HG03558 (cell line): ENCODE results near the gene LLGL1.
"Not testable (repeated sequence)": the region's sequence is repeated elsewhere in the genome, so short reads cannot be mapped to it uniquely, and the experiment has no call there.

Experiments used
- ATAC-seq: cut with Tn5 transposase; IDR thresholded peaks from one replicate; pipeline ENCODE4 v1.9.1; 2021; ENCODE audit warnings: moderate number of reproducible peaks; ENCODE audit not compliant: unreplicated experiment; ENCODE audit errors: extremely low read depth

Gene LLGL1

DNA sequence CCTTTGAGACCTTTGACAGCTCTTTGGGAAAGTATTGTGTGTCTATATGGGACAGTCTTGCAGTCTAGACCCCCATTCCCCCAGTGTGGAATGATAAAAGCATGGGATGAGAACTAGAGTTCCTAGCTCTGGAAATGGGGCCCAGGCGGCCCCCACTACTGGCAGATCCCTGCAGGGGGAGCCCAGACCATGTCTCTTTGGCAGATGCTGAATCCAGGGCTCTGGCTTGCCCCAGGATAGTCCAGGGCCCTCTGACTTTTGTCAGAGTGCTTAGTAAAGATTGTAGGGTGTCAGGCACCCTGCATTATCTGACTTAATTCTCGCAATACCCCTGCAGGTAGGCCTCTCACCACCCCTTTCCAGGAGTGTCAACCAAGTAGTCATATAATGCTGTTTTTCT is 33.5 kb upstream of the LLGL1 start:
- ATAC-seq: no peak

DNA sequence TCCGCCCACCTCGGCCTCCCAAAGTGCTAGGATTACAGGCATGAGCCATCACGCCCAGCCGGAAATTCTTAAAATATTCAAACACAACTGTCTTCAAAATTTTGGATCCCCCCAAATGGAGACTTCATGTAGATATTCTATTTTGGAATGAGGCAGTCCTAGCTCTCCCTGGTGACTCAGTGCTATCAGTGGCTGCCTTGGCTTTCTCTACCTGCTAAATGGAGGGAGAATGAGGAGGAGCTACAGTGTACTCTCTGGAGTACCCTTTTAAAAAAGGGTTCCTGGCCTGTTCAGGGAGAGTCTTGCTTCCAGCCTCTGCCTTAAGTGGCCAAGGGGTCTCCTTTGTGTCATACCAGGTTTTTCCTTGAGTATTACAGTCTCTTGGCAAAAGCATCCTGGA is 31.0 kb upstream of the LLGL1 start:
- no peak for ATAC-seq

DNA sequence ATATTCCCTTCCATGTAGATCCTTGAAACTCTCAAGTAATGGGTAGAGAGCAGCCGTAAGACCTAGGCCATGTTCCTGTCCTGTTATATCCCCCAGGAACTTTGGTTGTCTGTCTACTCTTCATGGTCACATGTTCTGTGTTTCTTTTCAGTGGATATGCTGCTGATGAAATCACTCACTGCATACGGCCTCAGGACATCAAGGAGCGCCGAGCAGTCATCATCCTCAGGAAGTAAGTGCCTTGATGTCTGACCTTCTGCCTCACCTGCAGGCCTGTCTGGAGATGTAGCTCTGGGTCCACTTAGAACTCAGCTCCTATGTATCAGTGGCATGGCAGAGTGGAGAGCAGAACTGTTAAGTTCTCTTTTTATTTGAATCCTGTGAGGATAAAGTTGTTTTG is 30.6 kb upstream of the LLGL1 start:
- ATAC-seq: no peak

DNA sequence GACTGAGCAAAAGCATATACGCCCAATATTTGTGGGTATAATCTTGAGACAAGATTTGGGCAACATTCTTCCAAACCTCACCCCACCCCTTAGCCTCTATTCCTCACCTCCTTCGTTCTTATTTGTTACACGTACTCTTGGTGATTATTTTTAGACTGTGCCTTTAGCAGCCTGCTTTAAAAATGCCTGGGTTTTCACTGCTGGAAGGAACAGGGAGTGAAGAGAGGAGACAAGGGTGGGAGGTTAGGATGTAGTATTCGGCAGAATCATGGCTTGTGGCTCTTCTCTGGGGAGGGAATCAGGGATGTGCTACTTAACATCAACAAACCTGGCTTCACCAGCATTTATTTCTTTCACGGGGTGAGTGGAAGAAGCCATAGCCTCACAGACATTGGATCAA is 30.2 kb upstream of the LLGL1 start:
- ATAC-seq: no peak

DNA sequence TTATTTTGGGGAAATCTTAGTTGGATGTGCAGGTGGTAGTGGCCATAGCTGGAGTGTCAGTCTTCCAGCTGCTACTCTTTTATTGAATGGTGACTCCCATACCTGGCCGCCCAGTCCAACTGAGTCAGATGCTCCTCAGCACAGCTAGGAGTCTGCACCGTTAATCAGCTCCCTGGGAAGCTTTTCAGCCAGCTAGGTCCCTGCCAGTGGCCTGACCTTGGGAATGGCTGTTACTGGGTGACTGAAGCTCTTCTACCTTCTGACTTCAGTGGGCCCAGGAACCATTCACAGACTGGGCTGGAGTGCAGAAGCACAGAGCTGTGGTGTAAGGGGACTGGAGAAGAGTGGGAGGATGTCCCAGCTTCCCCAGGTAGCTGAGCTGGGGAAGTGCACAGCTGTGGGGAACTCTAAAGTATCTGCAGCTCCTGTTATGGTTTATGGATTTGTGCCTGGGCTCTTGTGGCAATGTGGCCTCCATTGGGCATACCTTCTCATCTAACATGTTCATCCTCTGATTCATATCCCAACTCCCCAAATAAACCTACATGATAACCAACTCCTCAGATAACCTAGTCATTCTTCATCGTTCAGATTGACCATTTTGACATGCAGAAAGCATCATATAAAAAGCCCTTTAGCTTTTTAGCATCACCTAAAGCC is 27.8 kb upstream of the LLGL1 start:
- no peak for ATAC-seq

DNA sequence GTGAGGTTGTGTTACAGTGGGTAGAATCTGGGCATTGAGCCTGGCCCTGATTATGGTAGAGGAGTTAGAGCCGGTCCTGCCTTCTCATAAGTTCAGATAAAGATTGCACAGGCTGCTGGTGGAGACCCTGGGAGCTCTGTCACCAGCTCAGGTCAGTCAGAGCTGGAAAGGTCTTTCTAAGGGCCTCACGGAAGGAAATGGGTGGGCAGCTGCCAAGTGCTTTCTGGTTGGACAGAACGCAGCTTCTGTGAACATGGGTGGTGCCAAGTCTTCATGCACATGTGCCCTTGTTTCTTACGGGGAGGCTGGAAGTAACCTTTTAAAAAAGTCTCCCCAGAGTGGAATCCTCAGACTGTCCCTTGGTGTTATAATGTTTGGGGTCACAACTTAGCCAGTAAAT is 26.9 kb upstream of the LLGL1 start:
- ATAC-seq: no peak

DNA sequence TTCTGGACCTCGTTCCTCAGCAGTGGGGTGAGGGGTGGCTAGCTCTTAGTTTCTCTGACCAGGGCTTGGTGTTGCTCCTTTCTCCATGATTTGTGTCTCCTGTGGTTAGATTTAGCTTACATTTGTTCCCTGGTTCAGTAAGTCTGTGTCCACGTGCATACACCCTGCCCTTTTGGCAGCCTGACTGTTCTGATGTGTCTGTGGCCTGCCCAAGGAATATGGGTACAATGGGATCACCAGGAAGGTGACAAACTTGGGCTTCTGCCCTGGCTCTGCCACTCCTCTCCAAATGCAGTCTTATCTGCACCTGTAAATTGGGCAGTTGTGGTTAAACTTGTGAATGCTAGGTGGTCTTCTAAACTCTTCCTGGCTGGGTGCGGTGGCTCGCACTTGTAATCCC is 24.3 kb upstream of the LLGL1 start:
- ATAC-seq: no peak

DNA sequence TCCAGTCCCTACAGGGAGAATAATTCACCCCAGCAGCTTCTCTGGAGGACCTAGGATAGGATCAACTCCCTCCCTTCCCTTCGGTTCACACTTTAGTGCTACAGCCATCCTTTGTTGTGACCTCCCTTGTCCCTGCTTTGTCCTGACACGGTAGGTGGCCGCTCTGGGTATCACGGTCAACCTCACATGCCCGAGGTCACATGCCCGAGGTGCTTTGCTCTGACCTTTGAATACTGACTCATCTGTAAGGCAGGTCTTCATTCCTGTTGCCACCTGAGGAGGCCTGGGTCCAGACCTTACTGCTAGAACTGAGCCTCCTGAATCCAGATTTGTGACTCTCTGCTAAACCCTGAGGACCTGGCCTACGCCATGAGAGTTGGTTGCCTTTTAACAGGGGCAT is 22.1 kb upstream of the LLGL1 start:
- no peak for ATAC-seq

DNA sequence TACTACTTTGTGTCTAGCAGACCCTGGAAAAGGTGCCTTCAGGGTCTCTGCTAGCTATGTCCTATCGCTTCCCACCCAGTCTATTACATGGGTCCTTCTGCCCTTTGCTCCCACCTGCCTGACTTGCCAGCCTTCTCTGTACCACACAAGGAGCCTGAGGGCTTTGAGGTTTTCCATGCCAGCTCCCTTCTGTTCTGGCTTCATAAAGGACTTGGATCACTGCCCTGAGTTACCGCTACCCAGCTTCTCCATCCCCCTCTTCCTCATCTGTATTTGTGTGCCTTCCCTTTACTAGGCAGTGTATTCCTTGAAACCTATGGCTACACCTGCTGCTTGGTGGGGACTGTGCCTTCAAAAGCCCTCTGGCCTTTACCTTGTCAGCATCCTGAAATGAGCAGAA is 19.6 kb upstream of the LLGL1 start:
- no peak for ATAC-seq

DNA sequence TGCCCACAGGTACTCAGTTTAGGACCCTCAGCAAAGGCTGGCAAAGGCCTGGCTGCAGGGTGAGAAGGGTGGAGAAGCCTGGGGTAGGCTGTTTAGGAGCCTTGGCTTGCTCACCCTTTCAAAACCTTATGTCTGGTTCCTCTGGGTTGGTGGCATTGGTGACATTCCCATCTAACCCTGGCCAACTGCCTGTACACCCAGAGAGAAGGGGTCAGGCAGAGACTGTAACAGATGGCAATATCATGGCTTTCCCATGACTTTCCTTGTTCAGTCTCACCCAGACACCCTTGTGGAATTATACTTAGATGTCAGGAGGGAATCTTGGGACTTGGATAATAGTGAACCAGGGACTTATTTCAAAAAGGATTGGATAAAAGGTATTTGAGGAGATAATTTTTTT is 18.5 kb upstream of the LLGL1 start:
- no peak for ATAC-seq

DNA sequence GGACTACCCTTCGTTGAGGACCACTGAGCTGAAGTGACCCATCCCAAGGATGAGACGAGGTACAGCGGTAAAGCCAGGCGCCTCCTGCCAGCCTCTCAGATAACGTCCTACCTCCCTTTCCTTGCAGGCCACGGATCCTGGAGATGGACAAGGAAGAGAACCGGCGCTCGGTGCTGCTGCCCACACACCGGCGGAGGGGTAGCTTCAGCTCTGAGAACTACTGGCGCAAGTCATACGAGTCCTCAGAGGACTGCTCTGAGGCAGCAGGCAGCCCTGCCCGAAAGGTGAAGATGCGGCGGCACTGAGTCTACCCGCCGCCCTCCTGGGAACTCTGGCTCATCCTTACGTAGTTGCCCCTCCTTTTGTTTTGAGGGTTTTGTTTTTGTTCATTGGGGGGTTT is 17.3 kb upstream of the LLGL1 start:
- no peak for ATAC-seq

DNA sequence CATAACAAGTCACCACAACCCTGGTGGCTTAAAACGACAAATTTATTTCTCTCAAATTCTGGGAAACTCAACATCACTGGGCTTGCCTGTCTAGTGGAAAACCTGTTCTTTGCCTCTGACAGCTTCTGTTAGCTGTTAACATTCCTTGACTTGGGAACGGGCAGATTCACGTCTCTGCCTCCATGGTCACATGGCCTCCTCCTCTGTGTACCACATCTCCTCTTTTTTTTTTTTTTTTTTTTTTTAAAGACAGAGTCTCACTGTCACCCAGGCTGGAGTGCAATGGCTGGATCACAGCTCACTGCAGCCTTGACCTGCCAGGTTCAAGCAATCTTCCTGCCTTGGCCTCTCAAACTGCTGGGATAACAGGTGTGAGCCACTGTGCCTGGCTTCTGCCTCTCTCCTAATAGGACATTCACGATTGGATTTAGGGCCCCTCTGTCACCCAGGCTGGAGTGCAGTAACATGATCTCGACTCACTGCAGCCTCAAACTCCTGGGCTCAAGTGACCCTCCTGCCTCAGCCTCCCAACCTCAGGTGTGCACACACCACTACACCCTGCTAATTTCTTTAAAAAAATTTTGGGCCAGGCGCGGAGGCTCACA is 11.7 kb upstream of the LLGL1 start:
- no peak for ATAC-seq

DNA sequence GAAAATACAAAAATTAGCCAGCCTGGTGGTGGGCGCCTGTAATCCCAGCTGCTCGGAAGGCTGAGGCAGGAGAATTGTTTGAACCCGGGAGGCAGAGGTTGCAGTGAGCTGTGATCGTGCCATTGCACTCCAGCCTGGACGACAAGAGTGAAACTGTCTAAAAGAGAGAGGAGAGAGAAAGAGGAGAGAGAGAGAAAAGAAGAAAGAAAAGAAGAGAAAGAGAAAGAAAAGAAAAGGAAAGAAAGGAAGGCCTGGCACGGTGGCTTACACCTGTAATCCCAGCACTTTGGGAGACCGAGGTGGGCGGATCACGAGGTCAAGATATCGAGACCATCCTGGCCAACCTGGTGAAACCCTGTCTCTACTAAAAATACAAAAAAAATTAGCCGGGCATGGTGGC is 8.5 kb upstream of the LLGL1 start:
- not testable (repeated sequence) for ATAC-seq

DNA sequence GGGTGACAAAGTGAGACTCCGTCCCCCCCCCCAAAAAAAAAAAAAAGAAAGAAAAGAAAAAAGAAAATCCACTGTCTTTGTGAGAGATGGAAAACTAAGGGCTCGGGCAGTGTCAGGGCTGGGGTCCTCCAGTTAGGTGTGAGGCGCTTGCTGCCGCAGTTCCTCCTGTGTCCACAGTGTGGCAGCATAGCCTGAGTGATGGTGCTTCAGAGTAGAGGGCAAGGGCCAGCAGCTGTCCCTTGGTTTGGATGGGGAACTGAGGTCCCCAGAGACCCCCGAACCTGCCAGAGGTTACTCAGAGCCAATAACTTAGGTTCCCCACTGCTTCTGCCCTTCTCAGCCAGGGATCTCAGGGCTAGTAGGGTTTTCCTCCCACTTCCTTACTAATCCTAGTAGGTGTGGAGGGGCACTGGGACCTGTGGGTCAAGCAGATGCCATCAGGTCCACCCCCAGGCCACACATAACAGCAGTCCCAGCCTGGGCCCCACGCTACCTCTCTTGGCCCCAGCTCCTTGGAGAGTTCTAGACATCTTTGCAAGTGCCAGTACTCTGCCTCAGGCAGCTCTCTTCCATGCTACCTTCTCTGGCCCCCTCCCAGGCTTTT is 7.9 kb upstream of the LLGL1 start:
- ATAC-seq: no peak

DNA sequence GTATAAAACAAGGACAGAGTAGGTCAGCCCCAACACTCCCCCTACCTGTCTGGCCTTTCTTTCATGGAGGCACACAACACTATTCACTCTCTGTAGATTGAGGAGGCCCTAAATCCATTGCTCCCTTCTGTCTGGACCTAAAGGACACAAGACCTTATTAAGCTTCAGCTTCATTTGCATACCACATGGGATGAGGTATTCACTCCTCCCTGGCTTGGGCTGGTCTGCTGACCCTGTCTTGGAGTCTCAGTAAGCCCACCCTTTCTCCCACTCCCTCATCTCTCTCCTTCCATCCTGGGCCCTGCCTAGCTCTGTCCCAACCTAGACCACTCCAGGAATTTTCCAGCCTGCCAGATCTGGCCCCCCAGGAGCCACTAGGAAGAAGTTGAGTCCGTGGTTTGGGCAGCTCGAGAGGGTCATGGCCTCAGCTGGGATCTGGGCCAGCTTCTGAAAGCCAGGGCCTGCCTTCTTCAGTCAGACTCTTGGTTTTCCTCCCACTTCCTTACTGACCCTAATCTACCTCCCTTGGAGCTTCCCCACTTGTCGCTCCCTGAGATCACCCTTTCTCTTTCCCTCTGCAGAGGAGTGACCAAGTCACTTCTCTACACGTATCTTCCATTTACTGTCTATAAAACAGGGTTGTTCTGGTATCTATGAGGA is 6.5 kb upstream of the LLGL1 start:
- ATAC-seq: no peak

DNA sequence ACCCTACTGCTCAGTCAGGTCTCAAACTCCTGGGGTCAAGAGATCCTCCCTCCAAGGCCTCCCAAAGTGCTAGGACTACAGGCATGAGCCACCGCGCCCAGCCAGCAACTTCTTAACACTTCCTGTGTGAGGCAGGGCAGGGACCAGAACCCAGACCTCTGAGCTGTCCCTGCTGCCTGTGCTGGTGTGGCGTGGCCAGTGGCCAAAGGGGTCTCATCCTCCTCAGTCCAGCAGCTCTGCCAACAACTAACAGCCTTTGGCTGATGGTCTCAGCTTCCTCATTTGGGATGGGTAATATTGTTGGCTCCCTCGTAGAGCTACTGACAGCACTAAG is 1.4 kb upstream of the LLGL1 start:
- ATAC-seq: no peak

DNA sequence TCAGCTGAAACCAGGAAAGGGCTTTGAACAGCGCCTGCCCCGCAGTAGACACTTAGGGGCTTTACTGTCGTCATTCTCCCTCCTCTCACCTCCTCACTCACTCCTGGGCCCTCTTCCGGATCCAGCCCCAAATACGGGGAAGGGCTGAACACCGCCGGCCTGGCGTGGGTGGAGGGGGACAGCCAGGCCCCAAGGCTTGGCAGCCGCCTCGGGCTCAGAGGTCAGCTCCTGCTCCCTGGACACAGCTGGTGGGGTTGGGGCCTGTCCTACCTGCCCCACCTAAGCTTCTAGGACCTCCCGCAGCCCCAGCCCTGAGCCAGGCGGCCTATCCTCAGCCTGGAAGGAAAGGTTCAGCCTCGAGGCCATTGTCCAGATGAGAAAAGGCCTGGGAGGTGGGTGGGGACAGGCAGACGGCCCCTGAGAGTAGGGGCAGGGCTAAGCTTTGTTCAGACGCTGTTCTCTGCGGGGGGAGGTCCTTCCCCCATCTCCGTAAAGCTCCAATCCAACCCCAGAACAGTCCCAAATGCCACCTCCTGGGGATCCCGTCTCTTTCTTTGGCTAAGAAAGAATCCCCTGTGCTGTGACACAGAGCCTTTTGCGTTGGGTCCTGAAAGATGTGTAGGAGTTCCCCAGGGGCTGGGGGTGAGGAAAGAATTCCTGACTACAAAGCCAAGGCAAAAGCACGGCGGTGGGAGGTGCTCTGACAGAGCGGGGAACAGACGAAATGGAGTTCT is 881 bp upstream of the LLGL1 start:
- no peak for ATAC-seq

DNA sequence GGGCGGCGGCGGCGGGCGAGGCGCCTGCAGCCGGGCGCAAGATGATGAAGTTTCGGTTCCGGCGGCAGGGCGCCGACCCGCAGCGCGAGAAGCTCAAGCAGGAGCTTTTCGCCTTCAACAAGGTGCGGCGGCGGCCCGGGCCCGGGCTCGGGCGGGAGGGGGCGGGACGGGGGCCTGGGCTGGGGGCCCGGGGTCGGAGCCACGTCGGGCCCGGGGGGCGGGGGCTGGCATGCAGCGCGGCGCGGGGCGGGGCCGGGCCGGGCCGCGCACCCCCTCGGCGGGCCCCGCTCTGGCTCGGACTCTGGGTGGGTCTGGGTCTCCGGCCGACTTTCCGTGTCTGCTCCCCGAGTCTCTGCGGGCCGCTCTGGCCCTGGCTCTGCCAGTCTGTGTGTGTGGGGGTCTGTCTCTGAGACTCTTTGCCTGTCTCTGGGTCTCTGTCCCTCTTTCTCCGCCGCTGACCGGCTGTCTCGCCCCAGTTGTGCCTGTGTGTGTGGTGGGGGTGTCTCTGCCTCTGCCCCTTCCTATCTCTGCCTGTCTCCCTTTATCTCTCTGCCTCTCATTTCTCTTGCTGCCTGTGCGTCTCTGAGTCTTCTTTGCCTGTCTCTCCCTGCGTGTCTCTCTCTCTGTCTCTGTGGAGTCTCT is 328 bp downstream of the LLGL1 start:
- ATAC-seq: no peak

DNA sequence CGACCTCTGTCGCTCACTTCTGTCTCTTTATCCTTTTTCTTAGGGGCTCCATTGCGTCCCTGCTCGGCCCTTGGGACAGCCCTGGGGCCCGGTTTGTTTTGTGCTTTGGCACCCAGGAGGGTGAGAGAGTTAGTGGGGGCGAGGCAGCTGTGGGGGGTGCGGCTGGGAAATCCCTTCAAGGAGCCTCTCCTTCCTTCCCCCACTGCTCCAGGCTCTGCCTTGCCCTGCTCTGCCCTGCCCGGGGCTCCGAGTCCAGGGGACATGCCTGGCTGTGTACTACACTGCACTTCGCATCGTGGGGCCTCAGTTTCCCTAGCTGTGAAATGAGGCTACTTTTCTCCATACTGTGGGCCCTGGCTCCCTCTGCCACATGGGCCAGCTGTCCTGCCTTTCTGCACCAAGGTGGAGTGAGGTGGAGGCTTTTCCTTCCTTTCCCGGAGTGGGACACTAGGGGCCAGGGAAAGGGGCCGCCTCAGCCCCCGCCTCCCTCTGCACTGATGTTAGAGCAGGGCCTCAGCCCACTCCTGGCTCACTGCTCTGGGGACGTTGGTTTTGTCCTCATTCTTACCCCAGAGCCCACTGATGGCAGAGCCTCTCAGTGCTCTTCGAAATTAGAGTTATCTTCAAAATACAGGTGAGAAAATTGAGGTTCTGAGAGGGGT is 980 bp downstream of the LLGL1 start:
- ATAC-seq: no peak

DNA sequence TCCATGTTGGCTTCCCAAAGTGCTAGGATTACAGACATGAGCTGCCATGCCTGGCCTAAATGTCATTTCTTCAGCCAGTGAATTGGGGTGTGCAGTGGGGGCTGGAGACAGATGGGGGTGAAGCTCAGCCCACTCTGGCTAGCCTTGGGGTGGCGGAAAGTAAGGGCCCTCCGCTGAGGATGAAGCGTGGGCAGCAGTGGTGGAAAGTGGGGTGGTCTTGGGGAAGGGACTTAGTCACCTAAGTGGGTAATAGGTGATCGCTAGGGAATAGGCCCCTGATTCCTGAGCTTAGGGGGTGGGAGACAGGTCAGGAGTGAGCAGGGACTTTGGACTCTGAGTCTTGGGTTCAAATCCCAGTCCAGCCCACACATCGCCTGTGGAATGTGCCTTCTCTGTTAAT is 2.2 kb downstream of the LLGL1 start:
- ATAC-seq: no peak
